ENCODE results near the gene PTBP3.
"Not testable (repeated sequence)": the region's sequence is repeated elsewhere in the genome, so short reads cannot be mapped to it uniquely, and the experiment has no call there.

PTBP3 gene

DNA sequence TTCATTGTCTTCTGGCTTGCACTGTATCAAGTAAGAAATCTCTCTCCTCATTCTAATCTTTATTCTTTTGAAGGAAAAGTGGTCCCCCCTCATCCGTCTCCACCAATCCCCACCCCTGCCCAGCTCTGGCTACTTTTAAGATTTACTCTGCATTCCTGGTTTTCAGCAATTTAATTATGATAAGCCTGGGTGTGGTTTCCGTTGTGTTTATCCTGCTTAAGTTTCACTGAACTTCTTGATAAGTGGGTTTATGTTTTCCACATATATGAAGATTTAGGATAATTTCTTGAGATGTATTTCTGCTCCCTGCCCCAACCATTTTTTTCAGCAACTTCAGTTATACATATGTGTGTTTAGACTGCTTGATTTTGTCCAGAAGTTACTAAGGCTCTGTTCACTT is 46.5 kb downstream of the PTBP3 start:
- H3K4me1 ChIP-seq (ENCODE audit: insufficient read depth, poor library complexity, severe bottlenecking): no peaks in the 10 kb centered on the region
- TF ChIP-seq, protein P1, sequence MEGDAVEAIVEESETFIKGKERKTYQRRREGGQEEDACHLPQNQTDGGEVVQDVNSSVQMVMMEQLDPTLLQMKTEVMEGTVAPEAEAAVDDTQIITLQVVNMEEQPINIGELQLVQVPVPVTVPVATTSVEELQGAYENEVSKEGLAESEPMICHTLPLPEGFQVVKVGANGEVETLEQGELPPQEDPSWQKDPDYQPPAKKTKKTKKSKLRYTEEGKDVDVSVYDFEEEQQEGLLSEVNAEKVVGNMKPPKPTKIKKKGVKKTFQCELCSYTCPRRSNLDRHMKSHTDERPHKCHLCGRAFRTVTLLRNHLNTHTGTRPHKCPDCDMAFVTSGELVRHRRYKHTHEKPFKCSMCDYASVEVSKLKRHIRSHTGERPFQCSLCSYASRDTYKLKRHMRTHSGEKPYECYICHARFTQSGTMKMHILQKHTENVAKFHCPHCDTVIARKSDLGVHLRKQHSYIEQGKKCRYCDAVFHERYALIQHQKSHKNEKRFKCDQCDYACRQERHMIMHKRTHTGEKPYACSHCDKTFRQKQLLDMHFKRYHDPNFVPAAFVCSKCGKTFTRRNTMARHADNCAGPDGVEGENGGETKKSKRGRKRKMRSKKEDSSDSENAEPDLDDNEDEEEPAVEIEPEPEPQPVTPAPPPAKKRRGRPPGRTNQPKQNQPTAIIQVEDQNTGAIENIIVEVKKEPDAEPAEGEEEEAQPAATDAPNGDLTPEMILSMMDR (IDR thresholded peaks at IDR 0.05; ENCODE audit: poor library complexity, severe bottlenecking): no peak
- peaks cover 5% of the 10 kb centered on the region for H3K9me3 ChIP-seq (ENCODE audit: severe bottlenecking)
- H3K4me3 ChIP-seq (ENCODE audit: severe bottlenecking): no peak overlapping the region
- ATAC-seq (ENCODE audit: low read depth): no peak
- H3K36me3 ChIP-seq (ENCODE audit: low read depth): peaks cover 26% of the 10 kb centered on the region
- no peaks in the 10 kb centered on the region for H3K27me3 ChIP-seq (ENCODE audit: insufficient read depth, poor library complexity, severe bottlenecking)
- H3K27ac ChIP-seq (ENCODE audit: poor library complexity, severe bottlenecking): no peak overlapping the region
- DNase-seq (ENCODE audit: low spot score): no peak

DNA sequence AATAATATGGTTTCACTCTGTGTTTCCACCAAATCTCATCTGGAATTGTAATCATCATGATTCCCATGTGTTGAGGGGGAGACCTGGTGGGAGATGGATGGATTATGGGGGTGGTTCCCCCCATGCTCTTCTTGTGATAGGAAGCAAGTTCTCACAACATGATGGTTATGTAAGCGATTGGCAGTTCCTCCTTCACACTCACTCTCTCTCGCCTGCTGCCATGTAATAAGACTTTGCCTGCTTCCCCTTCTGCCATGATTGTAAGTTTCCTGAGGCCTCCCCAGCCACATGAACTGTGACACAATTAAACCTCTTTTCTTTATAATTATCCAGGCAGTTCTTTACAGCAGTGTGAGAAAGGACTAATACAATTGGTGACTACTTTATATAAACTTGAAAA is 48.4 kb downstream of the PTBP3 start:
- ATAC-seq (ENCODE audit: low read depth) (no peak), DNase-seq (ENCODE audit: low spot score) (no peak)
- Histone ChIP-seq H3K36me3 (ENCODE audit: low read depth) (peaks cover 26% of the 10 kb centered on the region), H3K4me1 (ENCODE audit: insufficient read depth, poor library complexity, severe bottlenecking) (no peaks in the 10 kb centered on the region), H3K4me3 (ENCODE audit: severe bottlenecking) (no peak overlapping the region), H3K9me3 (ENCODE audit: severe bottlenecking) (peaks cover 5% of the 10 kb centered on the region), H3K27ac (ENCODE audit: poor library complexity, severe bottlenecking) (no peak overlapping the region), H3K27me3 (ENCODE audit: insufficient read depth, poor library complexity, severe bottlenecking) (no peaks in the 10 kb centered on the region)
- TF ChIP-seq, protein P1 (IDR thresholded peaks at IDR 0.05; ENCODE audit: poor library complexity, severe bottlenecking): no peak

DNA sequence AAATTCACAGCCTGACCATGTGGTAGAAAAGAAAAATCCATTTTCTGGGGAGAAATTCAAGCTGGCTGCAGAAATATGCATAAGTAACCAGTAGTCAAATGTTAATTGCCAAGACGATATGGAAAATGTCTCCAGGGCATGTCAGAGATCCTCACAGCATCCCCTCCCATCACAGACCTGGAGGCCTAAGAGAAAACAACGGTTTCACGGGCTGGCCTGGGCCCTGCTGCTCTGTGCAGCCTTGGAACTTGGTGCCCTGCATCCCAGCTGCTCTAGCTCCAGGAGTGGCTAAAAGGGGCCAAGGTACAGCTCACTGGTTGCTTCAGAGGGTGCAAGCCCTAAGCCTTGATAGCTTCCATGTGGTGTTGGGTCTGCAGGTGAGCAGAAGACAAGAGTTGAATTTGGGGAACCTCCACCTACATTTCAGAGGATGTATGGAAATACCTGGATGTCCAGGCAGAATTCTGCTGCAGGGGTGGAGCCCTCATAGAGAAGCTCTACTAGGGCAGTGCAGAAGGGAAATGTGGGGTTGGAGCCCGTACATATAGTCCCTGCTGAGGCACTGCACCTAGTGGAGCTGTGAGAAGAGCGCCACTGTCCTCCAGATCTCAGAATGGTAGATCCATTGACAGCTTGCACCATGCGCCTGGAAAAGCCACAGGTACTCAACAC is 49.7 kb downstream of the PTBP3 start:
- peaks cover 21% of the 10 kb centered on the region for H3K36me3 ChIP-seq (ENCODE audit: low read depth)
- no peak overlapping the region for H3K4me3 ChIP-seq (ENCODE audit: severe bottlenecking)
- peaks cover 3% of the 10 kb centered on the region for H3K4me1 ChIP-seq (ENCODE audit: insufficient read depth, poor library complexity, severe bottlenecking)
- no peaks in the 10 kb centered on the region for H3K27me3 ChIP-seq (ENCODE audit: insufficient read depth, poor library complexity, severe bottlenecking)
- DNase-seq (ENCODE audit: low spot score): no peak
- H3K9me3 ChIP-seq (ENCODE audit: severe bottlenecking): peaks cover 5% of the 10 kb centered on the region
- TF ChIP-seq, protein P1 (IDR thresholded peaks at IDR 0.05; ENCODE audit: poor library complexity, severe bottlenecking): no peak
- no peak for ATAC-seq (ENCODE audit: low read depth)
- no peak overlapping the region for H3K27ac ChIP-seq (ENCODE audit: poor library complexity, severe bottlenecking)

DNA sequence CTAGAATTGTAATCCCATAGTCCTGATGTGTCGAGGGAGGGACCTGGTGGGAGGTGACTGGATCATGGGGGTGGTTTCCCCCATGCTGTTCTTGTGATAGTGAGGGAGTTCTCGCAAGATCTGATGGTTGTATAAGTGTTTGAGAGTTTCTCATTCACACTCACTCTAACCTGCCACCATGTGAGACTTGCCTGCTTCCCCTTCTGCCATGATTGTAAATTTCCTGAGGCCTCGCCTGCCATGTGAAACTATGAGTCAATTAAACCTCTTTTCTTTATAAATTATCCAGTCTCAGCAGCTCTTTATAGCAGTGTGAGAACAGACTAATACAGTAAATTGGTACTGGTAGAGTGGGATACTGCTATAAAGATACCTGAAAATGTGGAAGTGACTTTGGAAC is 50.6 kb downstream of the PTBP3 start:
- not testable (repeated sequence) for DNase-seq (ENCODE audit: low spot score); H3K27me3 ChIP-seq (ENCODE audit: insufficient read depth, poor library complexity, severe bottlenecking); ATAC-seq (ENCODE audit: low read depth); H3K9me3 ChIP-seq (ENCODE audit: severe bottlenecking); H3K4me1 ChIP-seq (ENCODE audit: insufficient read depth, poor library complexity, severe bottlenecking); H3K27ac ChIP-seq (ENCODE audit: poor library complexity, severe bottlenecking); H3K4me3 ChIP-seq (ENCODE audit: severe bottlenecking)
- peaks cover 17% of the 10 kb centered on the region for H3K36me3 ChIP-seq (ENCODE audit: low read depth)

DNA sequence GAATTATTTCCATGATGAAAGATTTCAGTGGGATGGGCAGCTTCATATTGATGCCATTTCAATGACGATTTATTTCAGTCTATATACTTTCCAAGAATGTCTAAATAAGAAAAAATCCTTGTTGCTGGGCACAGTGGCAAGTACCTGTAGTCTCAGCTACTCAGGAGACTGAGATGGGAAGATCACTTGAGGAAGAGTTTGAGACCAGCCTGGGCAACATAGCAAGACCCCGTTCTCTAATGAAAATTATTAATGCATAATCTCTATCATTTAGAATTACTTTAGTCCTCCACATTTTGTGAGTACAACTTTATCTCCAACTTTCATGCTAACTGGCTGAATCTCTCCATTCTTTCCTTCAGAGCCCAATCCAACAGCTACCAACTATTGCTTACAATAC is 52.5 kb downstream of the PTBP3 start:
- H3K9me3 ChIP-seq (ENCODE audit: severe bottlenecking): peaks cover 5% of the 10 kb centered on the region
- ATAC-seq (ENCODE audit: low read depth) (no peak), DNase-seq (ENCODE audit: low spot score) (no peak)
- no peaks in the 10 kb centered on the region for H3K27me3 ChIP-seq (ENCODE audit: insufficient read depth, poor library complexity, severe bottlenecking)
- no peak overlapping the region for H3K4me3 ChIP-seq (ENCODE audit: severe bottlenecking)
- peaks cover 3% of the 10 kb centered on the region for H3K4me1 ChIP-seq (ENCODE audit: insufficient read depth, poor library complexity, severe bottlenecking)
- peaks cover 14% of the 10 kb centered on the region for H3K36me3 ChIP-seq (ENCODE audit: low read depth)
- H3K27ac ChIP-seq (ENCODE audit: poor library complexity, severe bottlenecking): no peak overlapping the region
- TF ChIP-seq, protein P1 (IDR thresholded peaks at IDR 0.05; ENCODE audit: poor library complexity, severe bottlenecking): no peak
